Left lung (tissue), 10 donors: Measurements from ENCODE around the gene HOXA5. TPM values are rescaled to one million over a fixed set of nuclear protein-coding genes. Genes with fewer than 3 reads are reported as not detected.

Source experiments
- ATAC-seq: fragments of 200-7000 bp; cut with Tn5 transposase; one replicate; pipeline ENCODE4 v1.9.1; 2020; ENCODE audit warnings: moderate library complexity
- DNase-seq, 4 donors: peaks; one replicate each; pipeline ENCODE4 v3.0.0-alpha.2; 2013 to 2020
- H3K27ac ChIP-seq, 2 donors: fragments of 200-600 bp; sonication (generic) in 1 of 2; one replicate each; pipeline versions ENCODE4 v1.5.0 to v1.8.0; 2020 to 2021
- H3K27me3 ChIP-seq, 2 donors: fragments of 200-600 bp; sonication (generic) in 1 of 2; one replicate each; pipeline versions ENCODE4 v1.5.0 to v1.8.0; 2020 to 2021
- H3K36me3 ChIP-seq, 2 donors: fragments of 200-600 bp; sonication (generic) in 1 of 2; one replicate each; pipeline versions ENCODE4 v1.5.0 to v1.8.0; 2020 to 2021
- H3K4me1 ChIP-seq, 2 donors: fragments of 200-600 bp; one replicate each; pipeline ENCODE4 v1.8.0; 2021
- H3K4me3 ChIP-seq, 2 donors: fragments of 200-600 bp; sonication (generic) in 1 of 2; one replicate each; pipeline versions ENCODE4 v1.5.0 to v1.8.0; 2020 to 2021; ENCODE audit warnings: mild to moderate bottlenecking in 1 of 2
- H3K9me3 ChIP-seq, 2 donors: fragments of 200-600 bp; sonication (generic) in 1 of 2; one replicate each; pipeline versions ENCODE4 v1.5.0 to v1.8.0; 2020 to 2021
- CTCF ChIP-seq, 2 donors: fragments of 200-600 bp; sonication (generic) in 1 of 2; IDR thresholded peaks; one replicate each; pipeline versions ENCODE4 v1.5.0 to v1.8.0; 2021; ENCODE audit warnings: antibody characterized with exemption in 2 of 2
- intact Hi-C, 2 donors: fragments of 100-400 bp; cut with DNase I; formaldehyde crosslinking; loops; one replicate each; pipeline versions ENCODE4 v1.11.2 to v1.14.2; 2022
- polyA plus RNA-seq, 6 donors: library from polyadenylated mRNA; unstranded; fragments of 120-200 nt; gene quantifications; one replicate each; pipeline ENCODE4 v1.2.1, GENCODE V29; 2013; ENCODE audit not compliant: insufficient read length in 6 of 6
- total RNA-seq, 2 donors: library from RNA; stranded (reverse); fragmentation: NEBNext Ultra II Directional; extraction: Animal tissue kit (Norgen Biotek cat#: 25700); gene quantifications; one replicate each; pipeline ENCODE4 v1.2.1, GENCODE V29; 2021
- donor health status: DM: no; HTN: yes; CAD: no.
- donor health status: DM: no; HTN: no; CAD: no.

The HOXA5 gene
- total and polyA plus RNA-seq, 8 donors: 16.1 to 94.7 (median 86.1) TPM

- Histone ChIP-seq H3K36me3 (no peaks in the 10 kb centered on the region), H3K27ac (no peak overlapping the region), H3K9me3 (no peaks in the 10 kb centered on the region), H3K4me3 (no peak overlapping the region), H3K27me3 (peaks cover 100% of the 10 kb centered on the region in 2 donors), H3K4me1 (peaks cover 8 to 41% of the 10 kb centered on the region in 2 donors)
- intact Hi-C loops: no loop called here
- DNase-seq (peak in 1 of 4 donors; percentile 21), ATAC-seq (no peak)
- TF ChIP-seq CTCF (IDR thresholded peaks at IDR 0.05): no peak
These were observed 47.8 kb upstream of the HOXA5 start for GRCh38 chr7:27191161-27191731.

GRCh38 chr7:27189997-27190748, 46.7 kb upstream of the HOXA5 start:
- Histone ChIP-seq H3K9me3 (no peaks in the 10 kb centered on the region), H3K4me3 (no peak overlapping the region), H3K27me3 (peaks cover 100% of the 10 kb centered on the region in 2 donors), H3K36me3 (no peaks in the 10 kb centered on the region), H3K4me1 (peaks cover 8 to 51% of the 10 kb centered on the region in 2 donors), H3K27ac (no peak overlapping the region)
- no peak for TF ChIP-seq CTCF (IDR thresholded peaks at IDR 0.05)
- intact Hi-C loops: no loop called here
- DNase-seq: no peak
- no peak for ATAC-seq

GRCh38 chr7:27189295-27189996, 46.0 kb upstream of the HOXA5 start:
- Histone ChIP-seq H3K4me3 (no peak overlapping the region), H3K4me1 (peaks cover 11 to 59% of the 10 kb centered on the region in 2 donors), H3K27me3 (peaks cover 100% of the 10 kb centered on the region in 2 donors), H3K9me3 (no peaks in the 10 kb centered on the region), H3K36me3 (no peaks in the 10 kb centered on the region), H3K27ac (no peak overlapping the region)
- intact Hi-C loops: no loop called here
- peak in 2 of 4 donors; percentile 19 to 69 for DNase-seq
- no peak for ATAC-seq
- TF ChIP-seq CTCF (IDR thresholded peaks at IDR 0.05): no peak

GRCh38 chr7:27188386-27189294, 45.2 kb upstream of the HOXA5 start:
- peak overlapping the region in 1 of 2 donors; percentile 16 for H3K4me3 ChIP-seq

More at GRCh38 chr7:27188386-27189294, 45.2 kb upstream of the HOXA5 start:
- Histone ChIP-seq H3K27me3 (peaks cover 100% of the 10 kb centered on the region in 2 donors), H3K4me1 (peaks cover 11 to 63% of the 10 kb centered on the region in 2 donors), H3K9me3 (no peaks in the 10 kb centered on the region), H3K36me3 (no peaks in the 10 kb centered on the region), H3K27ac (no peak overlapping the region)
- TF ChIP-seq CTCF (IDR thresholded peaks at IDR 0.05): no peak
- ATAC-seq (no peak), DNase-seq (peak in 2 of 4 donors; percentile 33 to 51)
- intact Hi-C loops: no loop called here
